Neural cell (in vitro differentiated cells): ENCODE data around the gene INPP4B. TPM values are rescaled to one million over a fixed set of nuclear protein-coding genes. Genes with fewer than 3 reads are reported as not detected.

Experiments used
- H2AFZ ChIP-seq: fragments of 200-600, 300-800 bp; sonication (generic), shearing (Covaris generic); 2 replicates; pipeline ENCODE4 v1.6.0; 2014; ENCODE audit warnings: low read depth, mild to moderate bottlenecking, antibody characterized with exemption, low read length, moderate library complexity
- H3F3A ChIP-seq: fragments of 200-600 bp; shearing (Covaris generic); 2 replicates; pipeline ENCODE4 v1.6.1; 2016; ENCODE audit warnings: mild to moderate bottlenecking, moderate library complexity, mixed read lengths, antibody characterized with exemption, low read length; ENCODE audit not compliant: insufficient read depth, poor library complexity, severe bottlenecking
- H3K27ac ChIP-seq: fragments of 200-600, 300-800 bp; sonication (generic), shearing (Covaris generic); 2 replicates; pipeline ENCODE4 v1.5.1; 2014; ENCODE audit warnings: mild to moderate bottlenecking, low read length, moderate library complexity
- H3K27me3 ChIP-seq: fragments of 300-800, 200-600 bp; sonication (generic), shearing (Covaris generic); 2 replicates; pipeline ENCODE4 v1.6.0; 2014; ENCODE audit warnings: mild to moderate bottlenecking, low read depth, low read length, moderate library complexity; ENCODE audit not compliant: insufficient read depth
- H3K36me3 ChIP-seq: fragments of 300-800, 200-600 bp; sonication (generic), shearing (Covaris generic); 2 replicates; pipeline ENCODE4 v1.5.1; 2014; ENCODE audit warnings: mild to moderate bottlenecking, antibody characterized with exemption, low read length, moderate library complexity; ENCODE audit not compliant: insufficient read depth
- H3K4me2 ChIP-seq: fragments of 300-800, 200-600 bp; sonication (generic), shearing (Covaris generic); 2 replicates; pipeline ENCODE4 v1.6.0; 2014; ENCODE audit warnings: mild to moderate bottlenecking, low read length
- H3K4me3 ChIP-seq: fragments of 300-800, 200-600 bp; sonication (generic), shearing (Covaris generic); 2 replicates; pipeline ENCODE4 v1.5.1; 2014; ENCODE audit warnings: mild to moderate bottlenecking, low read length, moderate library complexity
- H3K79me2 ChIP-seq: fragments of 200-600 bp; shearing (Covaris generic); replicated peaks from 2 replicates; pipeline ENCODE4 v1.6.0; 2014; ENCODE audit warnings: mild to moderate bottlenecking, low read length, moderate library complexity; ENCODE audit not compliant: insufficient read depth
- H3K9ac ChIP-seq: fragments of 300-800, 200-600 bp; sonication (generic), shearing (Covaris generic); 2 replicates; pipeline ENCODE4 v1.6.1; 2016; ENCODE audit warnings: mild to moderate bottlenecking, low read length, mixed read lengths
- H3K9me2 ChIP-seq: fragments of 200-600 bp; shearing (Covaris generic); 2 replicates; pipeline ENCODE4 v1.6.1; 2016; ENCODE audit warnings: mild to moderate bottlenecking, low read length, mixed read lengths; ENCODE audit not compliant: insufficient read depth
- H3K9me3 ChIP-seq: fragments of 200-600, 300-800 bp; sonication (generic), shearing (Covaris generic); 2 replicates; pipeline ENCODE4 v1.6.1; 2016; ENCODE audit warnings: mild to moderate bottlenecking, mixed run types, low read length, moderate library complexity, mixed read lengths
- H4K20me1 ChIP-seq: fragments of 200-600 bp; shearing (Covaris generic); 2 replicates; pipeline ENCODE4 v1.6.1; 2016; ENCODE audit warnings: mild to moderate bottlenecking, mixed run types; ENCODE audit not compliant: insufficient read depth
- EP300 ChIP-seq: fragments of 450-650 bp; conservative IDR thresholded peaks from 2 replicates; pipeline ENCODE4 v1.6.1; 2014; ENCODE audit warnings: antibody characterized with exemption, mild to moderate bottlenecking, moderate library complexity; ENCODE audit not compliant: poor library complexity, severe bottlenecking
- EZH2 ChIP-seq: fragments of 200-600, 300-800 bp; shearing (Covaris generic), sonication (generic); IDR thresholded peaks from 2 replicates; pipeline ENCODE4 v1.6.1; 2014; ENCODE audit warnings: antibody characterized with exemption, low read length, borderline replicate concordance, mild to moderate bottlenecking; ENCODE audit not compliant: insufficient read depth, poor library complexity, severe bottlenecking
- MXI1 ChIP-seq: fragments of 450-650 bp; conservative IDR thresholded peaks from 2 replicates; pipeline ENCODE4 v1.6.1; 2014; ENCODE audit warnings: antibody characterized with exemption, mild to moderate bottlenecking; ENCODE audit not compliant: poor library complexity, severe bottlenecking
- POLR2AphosphoS5 ChIP-seq: IDR thresholded peaks from 2 replicates; pipeline ENCODE4 v1.6.1; 2012
- RAD21 ChIP-seq: fragments of 450-650 bp; conservative IDR thresholded peaks from 2 replicates; pipeline ENCODE4 v1.6.1; 2014; ENCODE audit warnings: antibody characterized with exemption, mild to moderate bottlenecking, moderate library complexity
- SMC3 ChIP-seq: fragments of 450-650 bp; conservative IDR thresholded peaks from 2 replicates; pipeline ENCODE4 v1.6.1; 2014; ENCODE audit warnings: antibody characterized with exemption, mild to moderate bottlenecking, moderate library complexity; ENCODE audit not compliant: poor library complexity
- TAF1 ChIP-seq: IDR thresholded peaks from 2 replicates; pipeline ENCODE4 v1.6.1; 2012; ENCODE audit warnings: low read depth
- polyA plus RNA-seq: library from polyadenylated mRNA; depleted of rRNA; stranded (reverse); fragments of >200 nt; gene quantifications from 2 replicates; pipeline ENCODE4 v1.2.3, GENCODE V29; 2014
- TF ChIP-seq, protein P1 (sequence below): fragments of 450-650 bp; IDR thresholded peaks from 2 replicates; pipeline ENCODE4 v1.5.1; 2014; ENCODE audit warnings: antibody characterized with exemption, mild to moderate bottlenecking, moderate library complexity; ENCODE audit not compliant: poor library complexity, severe bottlenecking
- TF ChIP-seq, protein P2 (sequence below): IDR thresholded peaks from 2 replicates; pipeline ENCODE4 v1.6.1; 2012; ENCODE audit warnings: borderline replicate concordance

The INPP4B gene
- polyA plus RNA-seq, 1 donor from 2014 or later: 0.30 TPM

DNA sequence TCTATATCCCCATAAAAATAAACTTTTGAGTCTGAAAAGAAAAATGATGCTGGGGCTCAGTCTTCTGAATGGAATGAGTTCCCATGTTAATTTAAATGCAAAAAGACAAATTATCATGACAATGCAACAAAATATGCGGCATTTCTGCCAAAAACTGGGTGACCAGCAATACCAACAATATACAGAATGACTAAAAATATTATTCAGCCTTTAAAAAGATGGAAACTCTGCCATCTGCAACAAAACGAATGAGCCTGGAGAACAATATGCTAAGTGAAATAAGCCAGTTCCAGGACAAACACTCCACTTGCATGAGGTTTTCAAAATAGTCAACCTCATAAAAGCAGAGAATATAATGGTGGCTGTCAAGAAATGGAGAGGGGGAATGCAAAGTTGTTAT, 651.2 kb downstream of the INPP4B start:
- no peak for TF ChIP-seq EZH2
- no peak overlapping the region for H2AFZ ChIP-seq

GRCh38 chr4:142191901-142192300, 654.2 kb downstream of the INPP4B start:
- H3K9me2 ChIP-seq: no peaks in the 10 kb centered on the region
- H4K20me1 ChIP-seq: no peaks in the 10 kb centered on the region
- H3F3A ChIP-seq: no peaks in the 10 kb centered on the region
- no peaks in the 10 kb centered on the region for H3K27me3 ChIP-seq
- no peaks in the 10 kb centered on the region for H3K79me2 ChIP-seq
- H3K4me3 ChIP-seq: no peak overlapping the region
- no peak overlapping the region for H3K9ac ChIP-seq
- H3K27ac ChIP-seq: no peak overlapping the region
- no peak overlapping the region for H3K4me2 ChIP-seq
- H3K9me3 ChIP-seq: no peaks in the 10 kb centered on the region
- no peak overlapping the region for H2AFZ ChIP-seq
- no peak for TF ChIP-seq EP300
- no peak for TF ChIP-seq SMC3
- TF ChIP-seq, protein P1, sequence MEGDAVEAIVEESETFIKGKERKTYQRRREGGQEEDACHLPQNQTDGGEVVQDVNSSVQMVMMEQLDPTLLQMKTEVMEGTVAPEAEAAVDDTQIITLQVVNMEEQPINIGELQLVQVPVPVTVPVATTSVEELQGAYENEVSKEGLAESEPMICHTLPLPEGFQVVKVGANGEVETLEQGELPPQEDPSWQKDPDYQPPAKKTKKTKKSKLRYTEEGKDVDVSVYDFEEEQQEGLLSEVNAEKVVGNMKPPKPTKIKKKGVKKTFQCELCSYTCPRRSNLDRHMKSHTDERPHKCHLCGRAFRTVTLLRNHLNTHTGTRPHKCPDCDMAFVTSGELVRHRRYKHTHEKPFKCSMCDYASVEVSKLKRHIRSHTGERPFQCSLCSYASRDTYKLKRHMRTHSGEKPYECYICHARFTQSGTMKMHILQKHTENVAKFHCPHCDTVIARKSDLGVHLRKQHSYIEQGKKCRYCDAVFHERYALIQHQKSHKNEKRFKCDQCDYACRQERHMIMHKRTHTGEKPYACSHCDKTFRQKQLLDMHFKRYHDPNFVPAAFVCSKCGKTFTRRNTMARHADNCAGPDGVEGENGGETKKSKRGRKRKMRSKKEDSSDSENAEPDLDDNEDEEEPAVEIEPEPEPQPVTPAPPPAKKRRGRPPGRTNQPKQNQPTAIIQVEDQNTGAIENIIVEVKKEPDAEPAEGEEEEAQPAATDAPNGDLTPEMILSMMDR: no peak
- TF ChIP-seq, protein P2, sequence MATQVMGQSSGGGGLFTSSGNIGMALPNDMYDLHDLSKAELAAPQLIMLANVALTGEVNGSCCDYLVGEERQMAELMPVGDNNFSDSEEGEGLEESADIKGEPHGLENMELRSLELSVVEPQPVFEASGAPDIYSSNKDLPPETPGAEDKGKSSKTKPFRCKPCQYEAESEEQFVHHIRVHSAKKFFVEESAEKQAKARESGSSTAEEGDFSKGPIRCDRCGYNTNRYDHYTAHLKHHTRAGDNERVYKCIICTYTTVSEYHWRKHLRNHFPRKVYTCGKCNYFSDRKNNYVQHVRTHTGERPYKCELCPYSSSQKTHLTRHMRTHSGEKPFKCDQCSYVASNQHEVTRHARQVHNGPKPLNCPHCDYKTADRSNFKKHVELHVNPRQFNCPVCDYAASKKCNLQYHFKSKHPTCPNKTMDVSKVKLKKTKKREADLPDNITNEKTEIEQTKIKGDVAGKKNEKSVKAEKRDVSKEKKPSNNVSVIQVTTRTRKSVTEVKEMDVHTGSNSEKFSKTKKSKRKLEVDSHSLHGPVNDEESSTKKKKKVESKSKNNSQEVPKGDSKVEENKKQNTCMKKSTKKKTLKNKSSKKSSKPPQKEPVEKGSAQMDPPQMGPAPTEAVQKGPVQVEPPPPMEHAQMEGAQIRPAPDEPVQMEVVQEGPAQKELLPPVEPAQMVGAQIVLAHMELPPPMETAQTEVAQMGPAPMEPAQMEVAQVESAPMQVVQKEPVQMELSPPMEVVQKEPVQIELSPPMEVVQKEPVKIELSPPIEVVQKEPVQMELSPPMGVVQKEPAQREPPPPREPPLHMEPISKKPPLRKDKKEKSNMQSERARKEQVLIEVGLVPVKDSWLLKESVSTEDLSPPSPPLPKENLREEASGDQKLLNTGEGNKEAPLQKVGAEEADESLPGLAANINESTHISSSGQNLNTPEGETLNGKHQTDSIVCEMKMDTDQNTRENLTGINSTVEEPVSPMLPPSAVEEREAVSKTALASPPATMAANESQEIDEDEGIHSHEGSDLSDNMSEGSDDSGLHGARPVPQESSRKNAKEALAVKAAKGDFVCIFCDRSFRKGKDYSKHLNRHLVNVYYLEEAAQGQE: no peak
- TF ChIP-seq RAD21: no peak
- TF ChIP-seq POLR2AphosphoS5: no peak
- no peak for TF ChIP-seq MXI1
- no peak for TF ChIP-seq TAF1
- no peak for TF ChIP-seq EZH2
- no peaks in the 10 kb centered on the region for H3K36me3 ChIP-seq

More for the DNA sequence above, 651.2 kb downstream of the INPP4B start:
- H3K4me3 ChIP-seq: no peak overlapping the region
- no peaks in the 10 kb centered on the region for H3K9me3 ChIP-seq
- no peaks in the 10 kb centered on the region for H3K36me3 ChIP-seq
- H3K9me2 ChIP-seq: no peaks in the 10 kb centered on the region
- no peaks in the 10 kb centered on the region for H3K79me2 ChIP-seq
- H3F3A ChIP-seq: no peaks in the 10 kb centered on the region
- H3K9ac ChIP-seq: no peak overlapping the region
- no peaks in the 10 kb centered on the region for H4K20me1 ChIP-seq
- no peak overlapping the region for H3K4me2 ChIP-seq
- H3K27me3 ChIP-seq: no peaks in the 10 kb centered on the region
- no peak overlapping the region for H3K27ac ChIP-seq

DNA sequence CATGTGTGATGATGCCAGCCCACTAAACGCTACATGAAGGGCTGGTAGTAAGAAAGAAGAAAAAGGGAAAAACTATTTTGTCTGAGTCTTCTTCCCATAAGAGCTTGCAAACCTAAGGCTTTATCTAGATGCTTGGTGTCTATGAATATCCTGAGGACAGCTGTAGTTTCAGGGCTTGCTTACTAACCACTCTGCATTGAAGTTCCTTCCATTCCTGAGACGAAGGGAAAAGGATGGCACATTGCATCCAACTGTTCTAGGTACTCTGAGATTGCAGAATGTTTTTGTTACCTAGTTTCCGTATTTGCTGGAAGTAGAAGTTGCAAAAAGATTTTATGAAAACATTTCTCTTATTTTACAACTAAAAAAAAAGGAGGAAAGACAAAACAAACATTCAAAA, 665.1 kb downstream of the INPP4B start:
- TF ChIP-seq EZH2 (no peak), TAF1 (no peak), POLR2AphosphoS5 (no peak), EP300 (no peak), MXI1 (no peak), SMC3 (no peak)
- TF ChIP-seq, protein P1: no peak
- TF ChIP-seq, protein P2: no peak

More for the DNA sequence above, 665.1 kb downstream of the INPP4B start:
- H2AFZ ChIP-seq: no peak overlapping the region
- H3K27me3 ChIP-seq: no peaks in the 10 kb centered on the region
- H3K9ac ChIP-seq: no peak overlapping the region
- no peak overlapping the region for H3K4me2 ChIP-seq
- H3K4me3 ChIP-seq: no peak overlapping the region
- no peaks in the 10 kb centered on the region for H3K9me2 ChIP-seq
- no peaks in the 10 kb centered on the region for H3K9me3 ChIP-seq
- no peaks in the 10 kb centered on the region for H3K36me3 ChIP-seq
- H3F3A ChIP-seq: no peaks in the 10 kb centered on the region
- H3K27ac ChIP-seq: no peak overlapping the region
- no peaks in the 10 kb centered on the region for H4K20me1 ChIP-seq
- H3K79me2 ChIP-seq: no peaks in the 10 kb centered on the region
